GM21447 (cell line): ENCODE data around the gene PXN.

ENCODE experiments used
- ATAC-seq: cut with Tn5 transposase; IDR thresholded peaks from one replicate; pipeline ENCODE4 v1.9.1; 2021; ENCODE audit not compliant: unreplicated experiment

Gene PXN

GRCh38 chr12:120180975-120181374, 84.6 kb downstream of the PXN start:
- no peak for ATAC-seq

GRCh38 chr12:120175537-120175936, 90.0 kb downstream of the PXN start:
- ATAC-seq, result no peak

- no peak for ATAC-seq
Measured at GRCh38 chr12:120175062-120175461, 90.5 kb downstream of the PXN start.

DNA sequence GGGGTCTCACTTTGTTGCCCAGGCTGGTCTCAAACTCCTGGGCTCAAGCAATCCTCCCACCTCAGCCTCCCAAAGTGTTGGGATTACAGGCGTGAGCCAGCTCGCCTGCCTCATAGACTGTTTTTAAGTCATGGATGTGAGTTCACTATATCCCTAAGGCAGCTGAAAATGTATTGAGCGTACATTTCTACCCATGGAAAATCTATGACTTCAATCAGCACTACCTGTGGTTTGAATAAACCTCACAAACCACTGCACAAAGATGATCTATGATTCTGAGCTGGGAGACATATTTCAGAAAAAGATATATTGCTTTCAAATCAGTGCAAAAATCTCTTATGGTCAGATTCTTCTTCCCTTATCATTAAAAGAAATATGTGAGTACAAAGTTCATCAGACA, 93.5 kb downstream of the PXN start:
- ATAC-seq, result no peak

- ATAC-seq, result no peak
Measured at GRCh38 chr12:120170631-120171030, 94.9 kb downstream of the PXN start.

DNA sequence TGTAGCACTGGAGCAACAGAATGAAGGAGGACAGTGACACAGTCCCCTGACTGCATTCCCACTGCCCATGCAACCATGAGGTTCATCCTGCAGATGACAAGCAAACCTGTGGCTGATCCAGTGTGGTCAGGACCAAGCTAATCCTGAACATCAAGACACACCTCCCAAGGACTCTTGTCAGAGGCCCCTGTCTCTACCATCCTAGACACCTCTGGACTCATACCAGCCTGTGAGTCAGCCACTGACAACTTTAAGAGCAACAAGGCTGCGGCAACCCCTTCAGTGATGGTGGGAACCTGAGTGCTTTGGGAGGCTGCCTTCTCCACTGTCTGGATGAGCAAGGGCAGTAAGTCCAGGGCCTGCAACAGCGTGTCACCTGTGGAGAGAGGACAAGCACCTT, 95.6 kb downstream of the PXN start:
- ATAC-seq, result no peak

DNA sequence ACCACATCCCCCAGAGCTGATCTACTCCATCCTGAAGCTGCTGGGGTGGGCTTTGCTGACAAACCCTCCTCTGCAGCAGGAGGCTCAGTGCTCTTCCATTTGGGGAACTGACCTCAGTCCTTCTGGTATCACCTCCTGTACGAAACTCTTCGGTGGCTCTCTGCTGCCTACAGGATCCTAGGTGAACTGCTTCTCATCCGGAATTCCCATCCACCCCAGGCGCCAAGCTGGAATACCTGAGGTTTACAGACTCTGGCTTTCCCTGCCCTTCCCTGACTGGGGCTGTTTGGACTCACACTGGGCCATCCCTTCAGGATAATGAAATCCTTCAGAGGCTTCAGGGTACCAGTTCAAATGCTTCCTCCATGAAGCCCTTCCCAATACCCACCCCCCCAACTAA, 97.2 kb downstream of the PXN start:
- ATAC-seq, result no peak

DNA sequence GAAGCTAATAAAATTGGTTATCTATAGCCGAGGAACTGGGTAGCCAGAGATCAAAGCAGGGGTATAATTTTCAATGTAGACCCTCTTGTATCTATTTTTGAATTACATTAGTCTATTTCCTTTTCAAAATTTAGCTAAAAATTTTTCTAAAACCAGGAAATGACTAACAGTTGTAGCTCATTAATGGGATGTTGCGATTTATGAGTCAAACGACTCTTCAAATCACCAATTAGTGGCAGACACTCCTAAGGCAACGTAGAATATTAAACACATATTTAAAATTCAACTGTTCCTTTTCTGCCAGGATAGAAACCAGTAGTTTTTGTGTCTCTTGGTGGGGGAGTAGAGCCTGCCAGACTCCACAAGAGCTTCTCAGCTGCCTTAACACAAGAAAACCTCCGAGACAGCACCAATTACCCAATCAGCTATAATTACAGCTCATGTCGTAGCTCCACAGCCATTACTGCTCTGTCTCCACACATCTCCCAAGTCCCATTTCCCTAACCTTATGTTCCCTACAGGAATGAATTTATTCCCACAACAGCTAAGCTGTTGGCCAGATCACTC, 97.9 kb downstream of the PXN start:
- no peak for ATAC-seq

DNA sequence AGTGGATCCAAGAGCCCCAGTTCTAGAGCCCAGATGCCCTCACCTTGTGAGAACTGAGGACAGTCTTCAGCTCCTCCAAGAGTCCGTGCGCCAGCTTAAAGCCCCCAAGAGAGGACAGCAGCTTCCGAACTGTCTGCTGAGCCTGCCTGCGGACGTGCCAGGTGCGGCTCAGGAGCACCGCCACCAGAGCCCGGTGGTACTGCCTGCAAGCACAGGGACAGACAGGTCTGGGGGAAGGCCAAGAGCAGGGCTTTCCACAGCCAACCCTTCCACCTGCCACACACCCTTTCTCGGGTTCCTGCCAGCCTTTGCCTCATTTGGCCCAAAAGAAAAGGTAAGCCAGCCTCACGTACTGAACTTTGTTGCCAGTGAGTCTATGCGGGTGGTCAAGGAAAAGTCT, 101.2 kb downstream of the PXN start:
- no peak for ATAC-seq

DNA sequence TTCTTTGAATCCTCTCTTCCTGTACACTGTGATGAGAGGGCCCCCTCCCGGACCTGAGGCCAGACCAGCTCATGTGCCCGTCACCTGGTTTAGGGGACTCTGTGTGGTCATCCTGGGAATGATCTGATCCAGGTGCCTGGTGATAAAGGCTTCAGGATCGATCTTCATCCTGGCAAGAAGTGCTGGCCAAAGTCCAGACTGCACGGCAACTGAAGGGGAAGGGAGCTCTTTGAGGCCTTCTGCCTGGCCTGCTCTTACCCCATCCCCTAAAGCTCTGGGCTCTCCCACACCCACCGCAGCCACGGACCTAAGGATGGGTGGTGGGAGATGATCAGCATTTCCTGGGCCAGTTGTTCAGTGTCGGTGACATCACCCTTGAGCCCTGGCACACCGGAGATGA, 102.8 kb downstream of the PXN start:
- ATAC-seq, result no peak

DNA sequence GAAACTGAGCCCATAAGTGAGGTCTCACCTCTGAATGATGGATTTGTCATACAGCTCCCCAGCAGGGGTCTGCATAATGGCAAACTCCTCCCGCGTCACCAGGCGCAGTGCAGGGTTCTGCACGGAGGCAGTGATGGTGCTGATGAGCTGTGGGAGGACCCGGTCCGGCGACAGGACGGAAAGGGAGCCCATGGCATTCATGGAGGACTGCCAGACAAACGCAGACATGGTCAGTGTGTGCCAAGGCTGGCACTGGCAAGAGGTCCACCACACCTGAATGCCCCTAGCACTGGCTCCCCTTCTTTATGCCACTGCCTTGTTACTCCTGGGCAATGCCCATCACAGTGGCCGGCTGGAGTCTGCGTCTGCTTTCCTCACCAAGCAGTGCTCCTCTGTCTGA, 103.7 kb downstream of the PXN start:
- no peak for ATAC-seq
